ENCODE results near the gene SPATA32. TPM values are rescaled to one million over a fixed set of nuclear protein-coding genes. Genes with fewer than 3 reads are reported as not detected.

The SPATA32 gene
- total RNA-seq, result under 1 TPM; 0.23 to 0.49 TPM

- peak within 1 kb of the TSS; percentile 74 for H3K4me3 Mint-ChIP-seq
- H3K9me3 Mint-ChIP-seq (ENCODE audit: low read depth), result no peaks in the 10 kb centered on the region
- peak; percentile 88 for DNase-seq
- H3K27me3 Mint-ChIP-seq, result no peaks in the 10 kb centered on the region
- peak within 1 kb of the TSS; percentile 83 for H3K27ac Mint-ChIP-seq
- peaks cover 7% of the 10 kb centered on the region for H3K36me3 Mint-ChIP-seq
- peaks cover 26% of the 10 kb centered on the region for H3K4me1 Mint-ChIP-seq
- CTCF ChIA-PET, result interaction anchor here (0.6 to 2.1 kb wide), 7 partner anchors 12 to 127 kb away, joined by 3 to 18 read pairs (median 3); partner anchors contain the start of genes ACBD4 and MAP3K14
- ATAC-seq, result peak; percentile 91
These were observed at the start of gene SPATA32 for GRCh38 chr17:45261577-45262515. TSS of gene SPATA32 (minus strand) at chr17:45262094. CDS start at chr17:45262016, 78 bp downstream.

GRCh38 chr17:45311401-45311759, 49.5 kb upstream of the SPATA32 start:
- peaks cover 63% of the 10 kb centered on the region for H3K36me3 Mint-ChIP-seq

GRCh38 chr17:45310380-45311324, 48.8 kb upstream of the SPATA32 start:
- Mint-ChIP-seq H3K27ac (peak overlapping the region; percentile 90), H3K4me1 (peaks cover 82% of the 10 kb centered on the region), H3K36me3 (peaks cover 62% of the 10 kb centered on the region), H3K9me3 (ENCODE audit: low read depth) (no peaks in the 10 kb centered on the region), H3K27me3 (no peaks in the 10 kb centered on the region), H3K4me3 (peak overlapping the region; percentile 97)
- DNase-seq (no peak), ATAC-seq (no peak)
- CTCF ChIA-PET, result interaction anchor here (0.7 to 17.0 kb wide), 15 partner anchors 8 to 175 kb away, joined by 3 to 144 read pairs (median 6); partner anchors contain the start of genes ACBD4 and FMNL1

More at GRCh38 chr17:45311401-45311759, 49.5 kb upstream of the SPATA32 start:
- no peaks in the 10 kb centered on the region for H3K27me3 Mint-ChIP-seq
- DNase-seq (no peak), ATAC-seq (no peak)
- H3K4me1 Mint-ChIP-seq, result peaks cover 75% of the 10 kb centered on the region
- peak overlapping the region; percentile 90 for H3K27ac Mint-ChIP-seq
- CTCF ChIA-PET, result interaction anchor here (1.2 to 17.0 kb wide), 22 partner anchors 8 to 176 kb away, joined by 3 to 144 read pairs (median 8); partner anchors contain the start of genes ACBD4, FMNL1 and HEXIM1
- peak overlapping the region; percentile 97 for H3K4me3 Mint-ChIP-seq
- no peaks in the 10 kb centered on the region for H3K9me3 Mint-ChIP-seq (ENCODE audit: low read depth)

GRCh38 chr17:45309400-45309799, 47.5 kb upstream of the SPATA32 start:
- H3K27ac Mint-ChIP-seq, result peak overlapping the region; percentile 70
- DNase-seq (no peak), ATAC-seq (no peak)
- H3K36me3 Mint-ChIP-seq, result peaks cover 60% of the 10 kb centered on the region
- peaks cover 88% of the 10 kb centered on the region for H3K4me1 Mint-ChIP-seq
- H3K9me3 Mint-ChIP-seq (ENCODE audit: low read depth), result no peaks in the 10 kb centered on the region
- no peaks in the 10 kb centered on the region for H3K27me3 Mint-ChIP-seq
- no peak overlapping the region for H3K4me3 Mint-ChIP-seq
- CTCF ChIA-PET, result interaction anchor here (1.3 to 17.0 kb wide), 4 partner anchors 14 to 90 kb away, joined by 3 to 144 read pairs (median 4); no protein-coding TSS in a partner anchor

GRCh38 chr17:45308840-45309239, 46.9 kb upstream of the SPATA32 start:
- H3K36me3 Mint-ChIP-seq, result peaks cover 60% of the 10 kb centered on the region
- H3K9me3 Mint-ChIP-seq (ENCODE audit: low read depth), result no peaks in the 10 kb centered on the region
- H3K27me3 Mint-ChIP-seq, result no peaks in the 10 kb centered on the region
- H3K27ac Mint-ChIP-seq, result peak overlapping the region; percentile 93
- no peak for DNase-seq
- H3K4me3 Mint-ChIP-seq, result no peak overlapping the region
- H3K4me1 Mint-ChIP-seq, result peaks cover 87% of the 10 kb centered on the region
- CTCF ChIA-PET, result interaction anchor here (1.3 to 17.0 kb wide), 4 partner anchors 13 to 90 kb away, joined by 3 to 144 read pairs (median 4); no protein-coding TSS in a partner anchor
- no peak for ATAC-seq

- H3K27me3 Mint-ChIP-seq, result no peaks in the 10 kb centered on the region
- peak overlapping the region; percentile 45 for H3K4me3 Mint-ChIP-seq
- no peaks in the 10 kb centered on the region for H3K9me3 Mint-ChIP-seq (ENCODE audit: low read depth)
- no peak for ATAC-seq
- H3K4me1 Mint-ChIP-seq, result peaks cover 87% of the 10 kb centered on the region
- peaks cover 53% of the 10 kb centered on the region for H3K36me3 Mint-ChIP-seq
- DNase-seq, result no peak
- peak overlapping the region; percentile 93 for H3K27ac Mint-ChIP-seq
- CTCF ChIA-PET, result interaction anchor here (1.4 to 17.0 kb wide), 4 partner anchors 9 to 90 kb away, joined by 3 to 144 read pairs (median 6); partner anchors contain the start of gene MAP3K14
These were observed 46.1 kb upstream of the SPATA32 start for GRCh38 chr17:45308016-45308365.

- Mint-ChIP-seq H3K4me1 (peaks cover 87% of the 10 kb centered on the region), H3K27me3 (no peaks in the 10 kb centered on the region), H3K4me3 (peak overlapping the region; percentile 45), H3K27ac (peak overlapping the region; percentile 93), H3K36me3 (peaks cover 58% of the 10 kb centered on the region), H3K9me3 (ENCODE audit: low read depth) (no peaks in the 10 kb centered on the region)
- CTCF ChIA-PET, result interaction anchor here (0.8 to 17.0 kb wide), 5 partner anchors 10 to 89 kb away, joined by 3 to 144 read pairs (median 5); partner anchors contain the start of gene MAP3K14
- ATAC-seq (peak; percentile 48), DNase-seq (peak; percentile 77)
These were observed 45.6 kb upstream of the SPATA32 start for GRCh38 chr17:45307290-45308015.

GRCh38 chr17:45306623-45307022, 44.7 kb upstream of the SPATA32 start:
- Mint-ChIP-seq H3K27me3 (no peaks in the 10 kb centered on the region), H3K36me3 (peaks cover 52% of the 10 kb centered on the region), H3K4me3 (no peak overlapping the region), H3K9me3 (ENCODE audit: low read depth) (no peaks in the 10 kb centered on the region), H3K27ac (peak overlapping the region; percentile 71), H3K4me1 (peaks cover 88% of the 10 kb centered on the region)
- no peak for ATAC-seq
- CTCF ChIA-PET, result interaction anchor here (0.8 to 17.0 kb wide), 8 partner anchors 9 to 88 kb away, joined by 3 to 144 read pairs (median 4); partner anchors contain the start of gene MAP3K14
- no peak for DNase-seq

- H3K27ac Mint-ChIP-seq, result peak overlapping the region; percentile 71
- H3K4me3 Mint-ChIP-seq, result no peak overlapping the region
- ATAC-seq (no peak), DNase-seq (no peak)
- no peaks in the 10 kb centered on the region for H3K27me3 Mint-ChIP-seq
- H3K9me3 Mint-ChIP-seq (ENCODE audit: low read depth), result no peaks in the 10 kb centered on the region
- H3K4me1 Mint-ChIP-seq, result peaks cover 85% of the 10 kb centered on the region
- H3K36me3 Mint-ChIP-seq, result peaks cover 48% of the 10 kb centered on the region
- CTCF ChIA-PET, result interaction anchor here (0.8 to 17.0 kb wide), 5 partner anchors 10 to 80 kb away, joined by 3 to 144 read pairs (median 5); no protein-coding TSS in a partner anchor
These were observed 44.2 kb upstream of the SPATA32 start for GRCh38 chr17:45306094-45306493.

- Mint-ChIP-seq H3K9me3 (ENCODE audit: low read depth) (no peaks in the 10 kb centered on the region), H3K27ac (peak overlapping the region; percentile 71), H3K4me3 (no peak overlapping the region), H3K27me3 (no peaks in the 10 kb centered on the region), H3K4me1 (peaks cover 84% of the 10 kb centered on the region), H3K36me3 (peaks cover 44% of the 10 kb centered on the region)
- DNase-seq (no peak), ATAC-seq (no peak)
- CTCF ChIA-PET, result interaction anchor here (1.7 to 17.0 kb wide), 2 partner anchors 10 to 28 kb away, joined by 6 to 144 read pairs; no protein-coding TSS in a partner anchor
These were observed 43.7 kb upstream of the SPATA32 start for GRCh38 chr17:45305530-45306087.

- H3K27ac Mint-ChIP-seq, result peak overlapping the region; percentile 90
- peaks cover 42% of the 10 kb centered on the region for H3K36me3 Mint-ChIP-seq
- peak overlapping the region; percentile 55 for H3K4me3 Mint-ChIP-seq
- H3K27me3 Mint-ChIP-seq, result no peaks in the 10 kb centered on the region
- H3K4me1 Mint-ChIP-seq, result peaks cover 84% of the 10 kb centered on the region
- CTCF ChIA-PET, result interaction anchor here (0.8 to 17.0 kb wide), 13 partner anchors 8 to 126 kb away, joined by 3 to 144 read pairs (median 4); partner anchors contain the start of gene MAP3K14
- DNase-seq (peak; percentile 80), ATAC-seq (peak; percentile 68)
- no peaks in the 10 kb centered on the region for H3K9me3 Mint-ChIP-seq (ENCODE audit: low read depth)
These were observed 40.8 kb upstream of the SPATA32 start for GRCh38 chr17:45302649-45303173.
